Calu3 (cell line): ENCODE measurements around the gene TM9SF4. TPM values are rescaled to one million over a fixed set of nuclear protein-coding genes. Genes with fewer than 3 reads are reported as not detected.

Experiments
- BruUV-seq: library from RNA; stranded (reverse); fragments of 400-500 nt; replicated peaks from 2 replicates; lab custom pipeline; 2021; lab: Mats Ljungman, UMichigan
- CTCF ChIA-PET: fragments of 300-600 bp; sonication (Branson Sonifier 250); formaldehyde crosslinking; loops from one replicate; lab custom pipeline; 2022; ENCODE audit warnings: antibody characterized with exemption; lab: Charles Lee
- DNase-seq: peaks from one replicate; pipeline ENCODE4 v3.0.0; 2022
- H3K27ac Mint-ChIP-seq: one replicate; pipeline ENCODE4 v1.8.0; 2022; ENCODE audit warnings: mixed read lengths; ENCODE audit not compliant: unreplicated experiment
- H3K27me3 Mint-ChIP-seq: one replicate; pipeline ENCODE4 v1.8.0; 2022; ENCODE audit warnings: mixed read lengths; ENCODE audit not compliant: unreplicated experiment
- H3K36me3 Mint-ChIP-seq: one replicate; pipeline ENCODE4 v1.8.0; 2022; ENCODE audit warnings: mild to moderate bottlenecking, moderate library complexity, mixed read lengths; ENCODE audit not compliant: insufficient read depth, unreplicated experiment
- H3K4me1 Mint-ChIP-seq: one replicate; pipeline ENCODE4 v1.8.0; 2022; ENCODE audit warnings: mild to moderate bottlenecking, low read depth, mixed read lengths; ENCODE audit not compliant: unreplicated experiment
- H3K4me3 Mint-ChIP-seq: one replicate; pipeline ENCODE4 v1.8.0; 2022; ENCODE audit warnings: mild to moderate bottlenecking, low read depth, moderate library complexity, mixed read lengths; ENCODE audit not compliant: unreplicated experiment
- H3K9me3 Mint-ChIP-seq: one replicate; pipeline ENCODE4 v1.8.0; 2022; ENCODE audit warnings: low read depth, mixed read lengths; ENCODE audit not compliant: unreplicated experiment
- intact Hi-C: fragments of 100-400 bp; cut with micrococcal nuclease; formaldehyde crosslinking; loops from one replicate; pipeline ENCODE4 v1.10.0; 2022; ENCODE audit not compliant: unreplicated experiment
- total RNA-seq: library from RNA; stranded (reverse); gene quantifications from 2 replicates; pipeline ENCODE4 v1.2.3, GENCODE V29; 2022
- TF ChIP-seq, protein P1 (sequence below): fragments of 200-600 bp; IDR thresholded peaks from one replicate; pipeline ENCODE4 v1.8.0; 2022; ENCODE audit warnings: antibody characterized with exemption; ENCODE audit not compliant: unreplicated experiment

Gene TM9SF4
- total RNA-seq, 1 experiment from 2014 or later = 95.3 TPM

DNA sequence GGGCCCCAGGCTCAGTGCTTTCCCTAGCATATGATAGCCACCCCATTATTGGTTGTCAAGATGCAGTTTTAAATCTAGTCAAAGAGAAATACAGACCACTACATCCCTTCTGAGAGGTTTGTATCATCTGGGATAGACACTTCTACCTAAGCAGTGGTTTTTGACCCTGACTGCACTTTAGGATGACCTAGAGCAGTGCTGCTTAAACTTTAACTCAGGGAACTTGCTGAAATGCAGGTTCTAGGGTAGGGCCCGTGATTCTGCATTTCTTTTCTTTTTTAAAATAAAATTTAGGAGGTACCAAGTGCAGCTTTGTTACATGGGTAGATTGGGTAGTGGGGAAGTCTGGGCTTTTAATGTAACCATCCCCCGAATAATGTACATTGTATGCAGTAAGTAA is 18.7 kb downstream of the TM9SF4 start:
- Mint-ChIP-seq H3K4me3 (no peak overlapping the region), H3K36me3 (no peaks in the 10 kb centered on the region), H3K27ac (no peak overlapping the region), H3K27me3 (no peaks in the 10 kb centered on the region), H3K9me3 (no peaks in the 10 kb centered on the region), H3K4me1 (no peaks in the 10 kb centered on the region)
- TF ChIP-seq, protein P1, sequence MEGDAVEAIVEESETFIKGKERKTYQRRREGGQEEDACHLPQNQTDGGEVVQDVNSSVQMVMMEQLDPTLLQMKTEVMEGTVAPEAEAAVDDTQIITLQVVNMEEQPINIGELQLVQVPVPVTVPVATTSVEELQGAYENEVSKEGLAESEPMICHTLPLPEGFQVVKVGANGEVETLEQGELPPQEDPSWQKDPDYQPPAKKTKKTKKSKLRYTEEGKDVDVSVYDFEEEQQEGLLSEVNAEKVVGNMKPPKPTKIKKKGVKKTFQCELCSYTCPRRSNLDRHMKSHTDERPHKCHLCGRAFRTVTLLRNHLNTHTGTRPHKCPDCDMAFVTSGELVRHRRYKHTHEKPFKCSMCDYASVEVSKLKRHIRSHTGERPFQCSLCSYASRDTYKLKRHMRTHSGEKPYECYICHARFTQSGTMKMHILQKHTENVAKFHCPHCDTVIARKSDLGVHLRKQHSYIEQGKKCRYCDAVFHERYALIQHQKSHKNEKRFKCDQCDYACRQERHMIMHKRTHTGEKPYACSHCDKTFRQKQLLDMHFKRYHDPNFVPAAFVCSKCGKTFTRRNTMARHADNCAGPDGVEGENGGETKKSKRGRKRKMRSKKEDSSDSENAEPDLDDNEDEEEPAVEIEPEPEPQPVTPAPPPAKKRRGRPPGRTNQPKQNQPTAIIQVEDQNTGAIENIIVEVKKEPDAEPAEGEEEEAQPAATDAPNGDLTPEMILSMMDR = no peak
- intact Hi-C loops = no loop called here
- no TSS peak for BruUV-seq
- CTCF ChIA-PET = no interaction called here
- no peak for DNase-seq

DNA sequence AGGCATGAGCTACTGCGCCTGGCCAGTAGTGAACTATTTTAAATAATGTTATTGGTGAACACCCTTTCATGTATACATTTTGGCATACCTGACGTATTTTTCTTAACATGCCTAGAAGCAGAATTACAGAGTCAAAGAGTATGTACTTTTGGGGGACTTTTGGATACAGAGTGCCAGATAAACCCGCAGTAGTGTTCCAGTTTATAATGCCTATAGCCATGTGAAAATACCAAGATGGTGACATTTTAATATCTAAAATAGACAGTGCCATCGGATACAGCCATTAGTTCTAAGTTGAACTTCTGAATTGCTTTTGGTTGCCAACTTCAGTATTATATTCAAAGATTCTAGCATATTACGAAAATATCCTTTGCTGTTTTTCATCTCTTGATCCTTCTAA is 20.3 kb downstream of the TM9SF4 start:
- Mint-ChIP-seq H3K36me3 (no peaks in the 10 kb centered on the region), H3K4me1 (no peaks in the 10 kb centered on the region), H3K4me3 (no peak overlapping the region), H3K9me3 (no peaks in the 10 kb centered on the region), H3K27ac (no peak overlapping the region), H3K27me3 (no peaks in the 10 kb centered on the region)
- intact Hi-C loops = no loop called here
- TF ChIP-seq, protein P1 = no peak
- DNase-seq = no peak
- CTCF ChIA-PET = no interaction called here
- no TSS peak for BruUV-seq

DNA sequence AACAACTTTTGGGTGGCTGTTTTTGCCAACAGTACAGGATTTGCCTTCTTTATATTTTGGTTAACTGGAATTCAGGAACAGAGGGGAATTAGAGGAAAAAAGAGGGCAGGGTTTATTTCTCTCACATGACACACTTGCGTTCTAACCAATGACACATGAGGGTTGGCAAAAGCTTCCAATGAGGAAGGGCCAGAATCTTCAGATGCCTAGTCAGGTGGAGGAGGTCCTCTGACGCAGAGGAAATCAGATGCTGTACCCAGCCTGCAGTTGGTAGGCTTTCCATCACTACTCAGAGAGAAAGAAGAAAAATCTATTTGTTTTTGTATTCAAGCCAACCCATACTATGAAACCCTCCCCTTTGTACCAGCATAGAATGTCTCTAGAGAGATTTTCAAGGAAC is 20.8 kb downstream of the TM9SF4 start:
- no peaks in the 10 kb centered on the region for H3K27me3 Mint-ChIP-seq
- no TSS peak for BruUV-seq
- CTCF ChIA-PET = no interaction called here
- no peak overlapping the region for H3K4me3 Mint-ChIP-seq
- no peak for DNase-seq
- no peaks in the 10 kb centered on the region for H3K4me1 Mint-ChIP-seq
- TF ChIP-seq, protein P1 = no peak
- H3K27ac Mint-ChIP-seq = no peak overlapping the region
- H3K36me3 Mint-ChIP-seq = no peaks in the 10 kb centered on the region
- intact Hi-C loops = no loop called here
- no peaks in the 10 kb centered on the region for H3K9me3 Mint-ChIP-seq

- TF ChIP-seq, protein P1 = no peak
- BruUV-seq = no TSS peak
- no peaks in the 10 kb centered on the region for H3K36me3 Mint-ChIP-seq
- no peaks in the 10 kb centered on the region for H3K27me3 Mint-ChIP-seq
- CTCF ChIA-PET = no interaction called here
- H3K9me3 Mint-ChIP-seq = no peaks in the 10 kb centered on the region
- intact Hi-C loops = no loop called here
- H3K27ac Mint-ChIP-seq = no peak overlapping the region
- no peak for DNase-seq
- H3K4me1 Mint-ChIP-seq = no peaks in the 10 kb centered on the region
- H3K4me3 Mint-ChIP-seq = no peak overlapping the region
Measured at GRCh38 chr20:32130965-32131364, 21.5 kb downstream of the TM9SF4 start.
